Measurements from ENCODE around the gene UGT1A6. TPM values are rescaled to one million over a fixed set of nuclear protein-coding genes. Genes with fewer than 3 reads are reported as not detected.

The UGT1A6 gene
- total and polyA plus RNA-seq, 2 donors (not counting 3 experiments of a cell fraction or from before 2014, with no cell fraction given): not detected

DNA sequence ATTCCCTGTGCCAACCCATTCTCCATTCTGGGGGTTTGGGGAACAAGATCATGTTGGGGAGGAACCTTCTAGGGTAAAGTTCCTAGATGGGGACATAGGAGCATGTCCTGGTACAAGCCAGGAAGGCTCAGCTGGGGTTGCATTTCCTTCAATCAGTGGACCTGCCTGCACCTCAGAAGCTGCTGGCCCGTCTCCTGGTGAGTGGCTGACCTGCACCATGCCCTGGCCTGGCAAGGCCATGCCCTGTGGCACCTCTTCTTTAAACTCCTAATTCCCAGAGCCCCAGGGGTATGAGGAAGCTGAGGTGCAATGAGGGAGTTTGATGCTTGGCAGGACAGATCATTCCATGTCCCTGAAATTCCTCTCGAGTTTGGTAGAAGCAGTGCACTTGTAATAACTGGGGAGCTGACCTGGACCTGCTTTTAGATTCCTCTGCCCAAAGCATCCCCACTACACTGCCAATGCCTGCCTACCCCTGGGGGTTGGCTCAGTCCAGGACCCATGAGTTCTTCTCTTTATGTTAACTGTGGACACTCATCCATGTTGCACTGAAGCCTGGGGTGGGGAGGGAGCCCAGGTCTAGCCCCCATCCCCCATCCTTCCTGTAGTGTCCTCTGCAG, 110.7 kb downstream of the UGT1A6 start:
- no peaks in the 10 kb centered on the region for H3K27me3 ChIP-seq (ENCODE audit: control insufficient read depth in 2 of 2, insufficient read depth in 2 of 2, low read length in 2 of 2)
- intact Hi-C loops (cut with micrococcal nuclease) (no loop called here), dilution Hi-C loops (cut with MboI; ENCODE audit: extremely low pct_ligation_motif_present, low sequenced_read_pairs) (no loop called here)
- no peaks in the 10 kb centered on the region for H3K9me1 ChIP-seq (replicated peaks; ENCODE audit: control insufficient read depth, extremely low read depth, insufficient read depth, low read length)
- no TSS peak for BruUV-seq (replicated peaks)
- no peak for DNase-seq (ENCODE audit: low read depth, low spot score)
- no peak for FAIRE-seq
- POLR2A ChIA-PET: no interaction called here
- no peak overlapping the region for H3K4me2 ChIP-seq (ENCODE audit: insufficient read depth, low read length)
- H2AFZ ChIP-seq (ENCODE audit: low read depth, low read length): no peak overlapping the region
- no peaks in the 10 kb centered on the region for H4K20me1 ChIP-seq (replicated peaks; ENCODE audit: control insufficient read depth, extremely low read depth, insufficient read depth, low read length)
- no peaks in the 10 kb centered on the region for H3K9me3 ChIP-seq (replicated peaks; ENCODE audit: control insufficient read depth, insufficient read depth, low read length)
- H3K79me2 ChIP-seq (ENCODE audit: control insufficient read depth, insufficient read depth, low read length): no peaks in the 10 kb centered on the region
- no peak for TF ChIP-seq MAX (IDR thresholded peaks at IDR 0.05; ENCODE audit: insufficient read depth, insufficient read length)
- no peak for TF ChIP-seq FOS (IDR thresholded peaks at IDR 0.05; ENCODE audit: borderline replicate concordance, insufficient read depth, low read length)
- H3K4me1 ChIP-seq (ENCODE audit: control insufficient read depth, extremely low read depth, insufficient read depth, low read length): no peaks in the 10 kb centered on the region
- H3K27ac ChIP-seq (ENCODE audit: insufficient read depth, low read depth, low read length): no peak overlapping the region
- H3K36me3 ChIP-seq (ENCODE audit: control insufficient read depth in 2 of 2, extremely low read depth in 1 of 2, insufficient read depth in 2 of 2, low read length in 2 of 2): no peaks in the 10 kb centered on the region
- CTCF ChIA-PET: no interaction called here
- no peak overlapping the region for H3K4me3 ChIP-seq (replicated peaks in 1 of 3; ENCODE audit: insufficient read depth in 1 of 3, low read depth in 1 of 3, low read length in 3 of 3)
- H3K9ac ChIP-seq (replicated peaks; ENCODE audit: extremely low read depth, insufficient read depth, low read length): no peak overlapping the region

- no peaks in the 10 kb centered on the region for H4K20me1 ChIP-seq (replicated peaks; ENCODE audit: control insufficient read depth, extremely low read depth, insufficient read depth, low read length)
- FAIRE-seq: no peak
- TF ChIP-seq POLR2A (IDR thresholded peaks at IDR 0.05; ENCODE audit: low read depth, low read length) (no peak), MAX (IDR thresholded peaks at IDR 0.05; ENCODE audit: insufficient read depth, insufficient read length) (no peak), FOS (IDR thresholded peaks at IDR 0.05; ENCODE audit: borderline replicate concordance, insufficient read depth, low read length) (no peak), POLR2AphosphoS5 (IDR thresholded peaks at IDR 0.05; ENCODE audit: insufficient read depth, low read depth, low read length) (no peak), MYC (IDR thresholded peaks at IDR 0.05; ENCODE audit: low read depth, low read length) (no peak), GATA2 (IDR thresholded peaks at IDR 0.05; ENCODE audit: insufficient read depth, insufficient read length, low read depth, low read length) (no peak), EZH2 (IDR thresholded peaks at IDR 0.05; ENCODE audit: borderline replicate concordance, low read depth, low read length, severe bottlenecking) (no peak), JUN (IDR thresholded peaks at IDR 0.05; ENCODE audit: borderline replicate concordance, insufficient read depth, insufficient read length, low read depth) (no peak)
- TF ChIP-seq, protein P1, sequence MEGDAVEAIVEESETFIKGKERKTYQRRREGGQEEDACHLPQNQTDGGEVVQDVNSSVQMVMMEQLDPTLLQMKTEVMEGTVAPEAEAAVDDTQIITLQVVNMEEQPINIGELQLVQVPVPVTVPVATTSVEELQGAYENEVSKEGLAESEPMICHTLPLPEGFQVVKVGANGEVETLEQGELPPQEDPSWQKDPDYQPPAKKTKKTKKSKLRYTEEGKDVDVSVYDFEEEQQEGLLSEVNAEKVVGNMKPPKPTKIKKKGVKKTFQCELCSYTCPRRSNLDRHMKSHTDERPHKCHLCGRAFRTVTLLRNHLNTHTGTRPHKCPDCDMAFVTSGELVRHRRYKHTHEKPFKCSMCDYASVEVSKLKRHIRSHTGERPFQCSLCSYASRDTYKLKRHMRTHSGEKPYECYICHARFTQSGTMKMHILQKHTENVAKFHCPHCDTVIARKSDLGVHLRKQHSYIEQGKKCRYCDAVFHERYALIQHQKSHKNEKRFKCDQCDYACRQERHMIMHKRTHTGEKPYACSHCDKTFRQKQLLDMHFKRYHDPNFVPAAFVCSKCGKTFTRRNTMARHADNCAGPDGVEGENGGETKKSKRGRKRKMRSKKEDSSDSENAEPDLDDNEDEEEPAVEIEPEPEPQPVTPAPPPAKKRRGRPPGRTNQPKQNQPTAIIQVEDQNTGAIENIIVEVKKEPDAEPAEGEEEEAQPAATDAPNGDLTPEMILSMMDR (IDR thresholded peaks at IDR 0.05; ENCODE audit: extremely low read depth in 1 of 2, insufficient read depth in 1 of 2, low read depth in 1 of 2, low read length in 2 of 2): no peak
- H2AFZ ChIP-seq (ENCODE audit: low read depth, low read length): no peak overlapping the region
- no peaks in the 10 kb centered on the region for H3K79me2 ChIP-seq (ENCODE audit: control insufficient read depth, insufficient read depth, low read length)
- no peak overlapping the region for H3K27ac ChIP-seq (ENCODE audit: insufficient read depth, low read depth, low read length)
- dilution Hi-C loops (cut with MboI; ENCODE audit: extremely low pct_ligation_motif_present, low sequenced_read_pairs) (no loop called here), intact Hi-C loops (cut with micrococcal nuclease) (no loop called here)
- no peak overlapping the region for H3K9ac ChIP-seq (replicated peaks; ENCODE audit: extremely low read depth, insufficient read depth, low read length)
- no peaks in the 10 kb centered on the region for H3K9me3 ChIP-seq (replicated peaks; ENCODE audit: control insufficient read depth, insufficient read depth, low read length)
- no peaks in the 10 kb centered on the region for H3K9me1 ChIP-seq (replicated peaks; ENCODE audit: control insufficient read depth, extremely low read depth, insufficient read depth, low read length)
- H3K4me1 ChIP-seq (ENCODE audit: control insufficient read depth, extremely low read depth, insufficient read depth, low read length): no peaks in the 10 kb centered on the region
- H3K4me2 ChIP-seq (ENCODE audit: insufficient read depth, low read length): no peak overlapping the region
- no peaks in the 10 kb centered on the region for H3K36me3 ChIP-seq (ENCODE audit: control insufficient read depth in 2 of 2, extremely low read depth in 1 of 2, insufficient read depth in 2 of 2, low read length in 2 of 2)
- ChIA-PET CTCF (no interaction called here), POLR2A (no interaction called here)
- no peaks in the 10 kb centered on the region for H3K27me3 ChIP-seq (ENCODE audit: control insufficient read depth in 2 of 2, insufficient read depth in 2 of 2, low read length in 2 of 2)
- DNase-seq (ENCODE audit: low read depth, low spot score): no peak
- BruUV-seq (replicated peaks): no TSS peak
- H3K4me3 ChIP-seq (replicated peaks in 1 of 3; ENCODE audit: insufficient read depth in 1 of 3, low read depth in 1 of 3, low read length in 3 of 3): no peak overlapping the region
Measured at GRCh38 chr2:233803994-233804393, 111.3 kb downstream of the UGT1A6 start.
